ENCODE measurements around the gene TSPAN4.

TSPAN4 gene

GRCh38 chr11:914747-915501, 72.3 kb downstream of the TSPAN4 start:
- DNase-seq = no peak

Measured in AML-193 (cell line).